GM10266 (cell line): ENCODE data around the gene NKD1.

Source experiments
- DNase-seq: peaks from one replicate; pipeline ENCODE4 v3.0.0; 2012; ENCODE audit errors: extremely low spot score
- TF ChIP-seq, protein P1 (sequence below): IDR thresholded peaks from 2 replicates; pipeline ENCODE4 v1.5.1; 2012; ENCODE audit warnings: mild to moderate bottlenecking, low read depth; ENCODE audit not compliant: control insufficient read depth, insufficient read depth; ENCODE audit errors: missing control alignments

The NKD1 gene

DNA sequence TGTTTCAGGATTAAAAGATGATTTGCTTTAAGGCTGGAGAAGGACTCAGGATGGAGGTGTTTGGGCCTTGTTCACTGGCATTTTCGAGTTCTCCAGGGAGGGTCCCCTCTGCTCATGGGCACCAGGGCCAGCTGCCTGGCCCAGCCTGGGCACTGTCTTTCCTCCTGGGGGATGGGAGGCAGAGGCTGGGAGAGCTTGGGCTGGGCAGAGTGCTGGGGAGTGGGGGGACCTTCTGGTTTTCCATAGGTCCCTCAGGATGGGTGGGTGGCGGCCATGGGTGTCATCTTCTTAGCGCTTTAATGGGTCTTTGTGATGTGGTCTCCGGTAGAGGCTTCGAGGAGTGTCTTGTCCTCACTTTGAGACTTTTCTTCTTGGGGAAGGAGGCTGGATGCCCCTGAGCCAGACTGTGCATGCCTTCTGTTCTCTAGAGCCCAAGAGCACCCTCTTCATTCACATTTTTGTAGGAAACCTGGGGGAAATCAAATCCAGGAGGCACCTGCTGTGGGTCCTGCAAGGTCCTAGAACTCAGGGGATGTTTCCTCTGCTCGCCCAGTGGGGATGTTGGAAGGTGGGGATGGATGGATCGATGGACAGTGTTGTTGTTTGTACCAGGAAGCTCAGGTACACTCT lies 5.7 kb downstream of the NKD1 start:
- no peak for DNase-seq
- TF ChIP-seq, protein P1, sequence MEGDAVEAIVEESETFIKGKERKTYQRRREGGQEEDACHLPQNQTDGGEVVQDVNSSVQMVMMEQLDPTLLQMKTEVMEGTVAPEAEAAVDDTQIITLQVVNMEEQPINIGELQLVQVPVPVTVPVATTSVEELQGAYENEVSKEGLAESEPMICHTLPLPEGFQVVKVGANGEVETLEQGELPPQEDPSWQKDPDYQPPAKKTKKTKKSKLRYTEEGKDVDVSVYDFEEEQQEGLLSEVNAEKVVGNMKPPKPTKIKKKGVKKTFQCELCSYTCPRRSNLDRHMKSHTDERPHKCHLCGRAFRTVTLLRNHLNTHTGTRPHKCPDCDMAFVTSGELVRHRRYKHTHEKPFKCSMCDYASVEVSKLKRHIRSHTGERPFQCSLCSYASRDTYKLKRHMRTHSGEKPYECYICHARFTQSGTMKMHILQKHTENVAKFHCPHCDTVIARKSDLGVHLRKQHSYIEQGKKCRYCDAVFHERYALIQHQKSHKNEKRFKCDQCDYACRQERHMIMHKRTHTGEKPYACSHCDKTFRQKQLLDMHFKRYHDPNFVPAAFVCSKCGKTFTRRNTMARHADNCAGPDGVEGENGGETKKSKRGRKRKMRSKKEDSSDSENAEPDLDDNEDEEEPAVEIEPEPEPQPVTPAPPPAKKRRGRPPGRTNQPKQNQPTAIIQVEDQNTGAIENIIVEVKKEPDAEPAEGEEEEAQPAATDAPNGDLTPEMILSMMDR, result no peak

DNA sequence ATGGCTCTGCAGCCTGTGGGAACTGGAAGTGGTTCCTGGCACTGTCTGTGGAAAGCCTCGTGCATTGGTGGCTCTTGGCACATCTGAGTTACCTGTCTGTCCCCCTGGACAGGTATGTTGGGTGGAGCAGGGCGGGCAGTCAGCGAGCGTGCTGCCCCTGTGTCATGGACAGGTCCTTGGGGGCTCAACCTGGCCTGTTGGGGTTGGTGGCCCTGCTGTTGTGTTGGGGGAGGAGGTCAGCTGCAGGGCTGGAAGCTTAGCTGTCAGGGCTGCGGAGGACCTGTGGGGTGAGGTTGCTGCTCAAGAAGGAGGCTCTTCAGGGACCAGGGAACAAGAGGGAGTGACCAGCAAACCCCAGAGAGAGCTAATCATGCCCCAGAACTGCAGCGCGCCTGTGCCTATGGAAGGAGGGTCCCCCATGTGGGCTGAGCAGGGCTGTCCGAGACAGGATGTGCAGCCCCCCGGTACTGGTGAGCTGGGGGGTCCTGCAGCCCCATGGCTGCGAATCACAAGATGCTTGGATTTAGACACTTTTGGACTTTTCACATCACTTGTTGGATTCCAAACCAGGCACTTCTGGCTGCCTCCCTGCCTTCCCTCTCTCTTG lies 7.2 kb downstream of the NKD1 start:
- TF ChIP-seq, protein P1, result no peak
- DNase-seq, result no peak

DNA sequence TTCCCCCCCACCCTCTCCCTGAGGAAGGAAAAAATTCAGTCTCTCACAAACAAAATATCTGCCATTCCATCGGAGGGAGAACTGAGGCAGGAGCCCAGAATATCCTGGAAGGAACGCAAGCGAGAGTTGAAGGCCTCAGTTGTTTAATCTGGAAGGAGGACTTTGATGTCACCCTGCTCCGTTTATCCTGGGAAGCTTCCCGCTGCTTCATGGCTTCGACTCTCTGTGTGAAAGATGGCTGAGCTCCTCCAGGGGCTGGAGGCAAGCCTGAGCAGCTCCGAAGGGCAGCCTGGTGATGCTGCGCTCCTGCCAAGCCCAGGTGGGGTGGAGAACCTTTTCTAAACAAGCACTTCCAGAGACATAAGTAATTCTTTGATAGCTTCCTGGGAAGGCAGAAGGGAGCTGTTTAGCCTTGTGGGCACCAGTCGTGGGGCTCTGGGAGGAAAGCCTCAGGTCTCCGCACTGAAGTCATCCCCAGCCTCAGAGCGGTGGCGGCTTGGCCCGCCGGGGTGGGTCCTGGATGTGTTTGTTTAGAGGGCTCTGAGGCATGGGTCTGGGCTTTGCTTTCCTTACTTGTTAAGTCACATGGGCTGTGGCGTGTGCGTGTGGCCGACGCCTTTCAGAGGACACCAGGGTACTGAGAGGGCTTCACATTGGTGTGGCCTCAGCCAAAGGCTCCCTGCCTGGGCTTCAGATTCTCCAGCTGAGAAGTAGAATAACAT lies 7.9 kb downstream of the NKD1 start:
- TF ChIP-seq, protein P1, result no peak
- no peak for DNase-seq

DNA sequence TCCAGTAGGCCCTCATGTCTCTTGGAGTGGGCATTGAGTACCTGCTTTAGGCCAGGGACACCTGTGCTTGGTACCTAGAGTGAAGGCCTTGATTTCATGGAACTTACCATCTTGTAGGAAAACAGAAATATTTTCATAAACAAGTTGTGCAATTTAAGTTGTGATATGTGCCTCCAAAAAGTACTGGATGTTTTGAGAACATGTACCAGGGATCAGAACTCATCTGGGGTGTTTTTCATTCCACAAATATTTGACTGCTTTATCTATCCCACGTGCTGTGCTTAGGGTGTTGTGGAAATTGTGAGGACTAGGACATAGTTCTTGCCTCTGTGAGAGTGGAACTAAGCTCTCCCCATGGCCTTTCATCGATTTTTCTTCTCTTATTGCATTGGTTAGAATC lies 8.8 kb downstream of the NKD1 start:
- DNase-seq, result no peak
- TF ChIP-seq, protein P1, result no peak

DNA sequence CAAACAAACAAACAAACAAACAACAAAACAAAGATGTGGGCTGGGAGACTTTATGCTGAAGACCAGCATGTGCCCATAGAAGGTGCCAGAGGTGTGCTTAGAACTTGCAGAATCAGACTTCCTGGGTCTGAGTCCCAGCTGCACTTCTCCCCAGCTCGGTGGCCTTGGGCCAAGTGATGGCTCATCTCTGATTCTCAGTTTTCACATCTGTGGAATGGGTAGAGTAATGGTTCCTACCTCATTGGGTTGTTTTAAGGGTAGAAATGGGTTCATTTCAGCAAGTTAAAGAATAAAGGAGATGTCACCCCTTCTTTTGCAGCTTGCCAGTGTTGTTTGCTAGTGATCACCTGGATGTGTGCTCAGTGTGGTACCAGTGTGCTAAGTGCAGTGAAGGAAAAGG lies 10.7 kb downstream of the NKD1 start:
- TF ChIP-seq, protein P1, result no peak
- DNase-seq, result no peak

DNA sequence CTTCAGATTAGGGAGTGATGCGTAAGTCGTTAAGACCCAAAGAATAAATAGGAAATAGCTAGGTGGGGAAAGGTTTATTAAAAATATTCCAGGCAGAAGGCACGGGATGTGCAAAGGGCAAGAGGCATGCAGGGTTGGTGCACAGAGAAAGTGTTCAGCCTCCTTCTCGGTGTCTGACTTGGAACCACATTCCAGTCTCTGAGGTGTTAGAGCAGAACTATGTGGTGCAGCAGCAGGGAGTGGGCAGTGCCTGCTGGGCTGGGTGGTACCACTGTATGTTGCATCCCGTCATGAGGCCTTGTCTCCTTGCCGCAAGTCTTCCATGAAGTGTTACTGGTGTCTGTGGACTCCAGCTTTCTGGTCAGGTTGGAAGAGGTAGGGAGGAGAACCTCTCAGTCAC lies 11.1 kb downstream of the NKD1 start:
- no peak for DNase-seq
- TF ChIP-seq, protein P1, result no peak

DNA sequence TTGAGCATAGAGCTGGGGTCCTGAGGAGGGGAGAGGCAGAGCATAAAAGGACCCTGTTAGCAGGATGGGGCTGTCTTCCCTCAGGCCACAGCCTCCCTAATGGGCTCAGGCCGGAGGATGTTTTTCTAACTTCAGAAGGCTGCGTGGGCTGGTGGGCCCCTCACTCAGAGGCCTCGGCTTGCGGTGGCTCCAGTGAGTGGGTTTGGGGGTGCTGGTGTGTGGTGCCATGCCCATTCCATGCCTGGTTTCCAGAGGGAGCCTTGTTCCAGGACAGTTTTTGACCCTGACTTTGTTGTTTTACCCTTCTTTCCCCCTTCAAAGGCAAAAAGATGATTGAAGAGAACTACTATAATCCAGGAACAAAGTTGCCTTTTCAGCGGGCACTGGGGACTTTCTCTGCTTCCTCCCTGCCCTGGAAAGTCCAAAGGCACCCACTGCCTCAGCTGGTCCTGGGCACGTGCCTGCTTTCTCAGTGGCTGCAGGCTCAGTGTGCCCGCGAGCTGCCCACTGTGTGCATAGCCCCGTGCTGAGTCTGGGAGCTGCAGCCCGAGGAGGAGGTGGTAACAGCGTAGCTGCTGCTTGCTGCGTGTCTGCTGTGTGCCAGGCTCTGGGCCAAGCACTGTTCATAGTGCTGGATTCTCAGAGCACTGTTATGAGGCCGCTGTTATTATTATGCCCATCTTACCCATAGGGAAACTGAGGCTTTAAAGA lies 11.8 kb downstream of the NKD1 start:
- no peak for DNase-seq
- TF ChIP-seq, protein P1, result no peak
